GM21737 (cell line): ENCODE data around the gene FIZ1.

Source experiments
- ATAC-seq: cut with Tn5 transposase; IDR thresholded peaks from one replicate; pipeline ENCODE4 v1.9.1; 2021; ENCODE audit warnings: mild to moderate bottlenecking, moderate library complexity; ENCODE audit not compliant: unreplicated experiment

The FIZ1 gene

GRCh38 chr19:55599468-55599841 is at the start of gene FIZ1:
Gene FIZ1 (minus strand): TSS chr19:55599517. CDS start chr19:55597865, 1,652 bp downstream.
- ATAC-seq = peak; percentile 51

DNA sequence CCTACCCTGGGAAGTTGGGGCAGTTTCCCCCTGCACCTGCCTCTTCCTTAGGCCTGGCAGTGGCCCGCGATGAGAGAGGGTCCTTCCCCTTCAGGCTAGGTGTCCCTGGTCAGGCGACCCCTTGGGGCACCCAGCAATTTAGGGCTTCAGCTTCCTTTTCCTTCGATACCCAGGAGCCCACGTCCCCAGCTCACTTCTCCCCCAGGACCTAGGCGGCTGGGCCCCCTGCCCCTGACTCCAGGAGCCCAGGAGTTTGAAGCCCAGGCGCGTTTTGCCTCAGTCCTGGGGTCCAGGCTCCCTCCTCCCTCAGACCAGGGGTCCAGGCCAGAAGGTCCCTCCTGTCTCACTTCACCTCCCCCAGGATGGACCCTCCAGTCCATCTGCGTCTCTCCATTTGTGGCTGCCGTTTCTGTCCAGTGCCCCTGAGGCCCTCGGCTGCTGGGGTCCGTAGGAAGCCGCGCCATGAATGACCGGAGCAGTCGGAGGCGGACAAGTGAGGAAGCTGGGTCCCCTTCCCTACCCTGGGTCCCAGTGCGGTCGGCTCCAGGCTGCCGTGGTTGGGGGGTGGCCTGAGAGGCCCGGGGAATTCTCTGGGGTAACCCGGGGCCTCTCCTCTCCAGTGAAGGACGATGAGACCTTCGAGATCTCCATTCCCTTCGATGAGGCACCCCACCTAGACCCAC is 49.4 kb upstream of the FIZ1 start:
- ATAC-seq = no peak

DNA sequence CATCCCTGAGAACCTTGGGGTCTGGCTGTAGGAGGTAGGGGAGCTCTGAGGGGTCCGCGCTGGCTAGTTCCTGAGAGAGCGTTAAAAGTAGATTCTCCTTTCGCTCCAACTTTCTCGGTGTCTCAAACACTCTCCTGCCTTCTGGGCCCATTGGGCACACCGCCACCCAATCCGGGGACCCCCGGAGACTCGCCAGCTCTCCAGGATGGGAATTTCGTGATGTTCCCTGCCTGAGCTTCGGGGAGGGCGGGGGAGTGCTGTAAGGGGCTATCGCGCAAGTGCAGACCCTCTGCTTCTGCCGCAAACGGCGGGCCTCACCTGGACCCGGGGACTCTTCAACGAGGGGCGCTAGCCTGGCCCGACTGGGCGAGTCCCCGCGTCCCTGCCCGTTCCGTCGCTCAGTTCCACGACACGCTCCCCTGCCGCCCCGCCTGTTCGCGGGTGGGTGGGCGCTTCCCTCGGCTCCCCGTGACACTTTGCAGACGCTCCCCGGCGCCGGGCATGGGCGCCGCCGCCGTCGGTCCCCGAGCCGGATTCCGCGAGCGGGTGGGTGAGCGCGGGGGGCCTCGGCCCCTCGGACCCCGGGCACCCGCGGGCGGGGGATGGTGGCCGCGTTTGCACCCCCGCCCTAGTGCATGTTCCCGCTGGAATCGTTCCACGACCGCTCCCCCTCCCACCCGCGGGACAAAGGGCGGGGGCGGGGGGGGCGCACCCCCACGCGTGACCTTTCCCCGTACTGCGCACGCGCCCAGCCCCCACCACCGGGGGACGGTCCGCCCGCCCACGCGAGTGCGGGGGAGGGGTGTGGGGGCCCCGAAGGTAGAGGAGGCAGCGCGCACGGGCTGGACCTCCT is 48.6 kb upstream of the FIZ1 start, which contains the start of gene CCDC106:
TSS of gene CCDC106 (plus strand) at position 481 of the 853 bp plus-strand sequence. CDS start 835 bp downstream, outside the sequence.
- ATAC-seq = no peak

DNA sequence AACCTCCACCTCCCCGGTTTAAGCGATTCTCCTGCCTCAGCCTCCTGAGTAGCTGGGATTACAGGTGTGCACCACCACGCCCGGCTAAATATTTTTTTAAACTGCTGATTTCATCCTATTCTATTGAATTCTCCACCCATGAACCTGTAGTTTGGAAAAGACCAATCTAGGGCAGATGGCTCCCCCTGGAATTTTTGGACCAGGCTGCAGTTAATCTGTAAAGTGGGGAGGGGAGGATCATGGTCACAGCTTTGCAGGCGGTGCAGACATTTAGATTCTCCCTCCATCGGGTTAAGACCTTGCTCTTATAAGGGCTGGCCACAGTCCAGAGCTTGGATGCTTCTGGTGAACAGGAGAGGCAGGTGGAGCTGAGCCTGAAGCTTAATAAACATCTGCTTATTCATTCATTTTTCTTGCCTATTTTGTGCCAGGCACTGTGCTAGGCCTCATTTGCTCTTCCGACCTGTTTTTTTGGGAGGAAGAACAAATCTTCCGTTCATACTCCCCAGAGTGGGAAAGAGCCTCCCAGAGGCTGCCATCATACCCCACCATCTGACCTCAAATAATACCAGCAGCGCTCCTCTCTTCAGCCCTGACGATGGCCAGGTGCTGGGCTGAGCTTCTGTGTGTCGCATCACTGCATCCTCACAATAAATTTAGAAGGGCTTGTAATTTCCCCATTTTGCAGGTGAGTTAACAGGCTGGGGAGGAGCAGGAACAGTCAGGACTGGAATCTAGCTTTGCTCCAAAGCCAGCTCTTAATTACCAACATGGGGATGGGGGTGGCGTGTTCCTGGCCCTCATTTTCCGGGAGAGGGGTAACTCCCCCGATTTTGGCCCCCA is 47.8 kb upstream of the FIZ1 start:
- ATAC-seq = no peak

DNA sequence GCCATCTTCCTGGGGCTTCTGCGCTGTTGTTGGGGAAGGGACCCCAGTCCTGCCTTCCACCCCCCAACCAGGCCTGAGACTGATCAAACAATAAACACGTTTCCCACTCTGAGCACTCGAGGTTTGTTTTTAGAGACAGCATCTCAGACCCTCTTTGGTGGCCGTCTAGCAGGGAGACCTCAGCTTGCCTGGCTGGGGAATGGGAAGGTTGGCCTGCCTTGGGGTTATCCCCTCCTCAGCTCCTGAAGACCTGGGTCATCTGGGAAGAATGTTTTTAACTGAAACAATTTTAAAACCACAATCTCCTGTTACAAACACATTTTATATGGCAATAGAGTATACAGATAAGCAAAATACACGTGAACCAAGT is 46.2 kb upstream of the FIZ1 start:
- no peak for ATAC-seq

GRCh38 chr19:55644842-55645511 is 45.7 kb upstream of the FIZ1 start:
- no peak for ATAC-seq

GRCh38 chr19:55644191-55644833 is 45.0 kb upstream of the FIZ1 start:
- ATAC-seq = no peak

DNA sequence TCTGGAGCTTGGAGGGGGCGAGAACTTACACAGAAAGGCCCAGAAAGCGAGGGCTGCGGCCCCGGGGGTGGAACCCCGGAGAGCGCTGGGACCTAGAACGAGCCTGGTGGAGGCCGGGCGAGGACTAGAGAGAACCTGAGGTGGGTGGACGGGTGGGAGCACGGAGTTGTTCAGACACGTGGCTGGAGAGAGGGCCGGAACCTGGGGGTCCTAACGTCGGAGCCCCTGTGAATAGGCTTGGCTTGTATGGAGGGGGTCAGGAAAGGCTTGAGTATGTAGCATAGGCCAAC is 44.5 kb upstream of the FIZ1 start:
- no peak for ATAC-seq

GRCh38 chr19:55643003-55643886 is 43.9 kb upstream of the FIZ1 start, which contains the start of gene ZNF581:
Gene ZNF581 (plus strand): TSS chr19:55643649. CDS start chr19:55644572, 923 bp downstream.
- no peak for ATAC-seq

DNA sequence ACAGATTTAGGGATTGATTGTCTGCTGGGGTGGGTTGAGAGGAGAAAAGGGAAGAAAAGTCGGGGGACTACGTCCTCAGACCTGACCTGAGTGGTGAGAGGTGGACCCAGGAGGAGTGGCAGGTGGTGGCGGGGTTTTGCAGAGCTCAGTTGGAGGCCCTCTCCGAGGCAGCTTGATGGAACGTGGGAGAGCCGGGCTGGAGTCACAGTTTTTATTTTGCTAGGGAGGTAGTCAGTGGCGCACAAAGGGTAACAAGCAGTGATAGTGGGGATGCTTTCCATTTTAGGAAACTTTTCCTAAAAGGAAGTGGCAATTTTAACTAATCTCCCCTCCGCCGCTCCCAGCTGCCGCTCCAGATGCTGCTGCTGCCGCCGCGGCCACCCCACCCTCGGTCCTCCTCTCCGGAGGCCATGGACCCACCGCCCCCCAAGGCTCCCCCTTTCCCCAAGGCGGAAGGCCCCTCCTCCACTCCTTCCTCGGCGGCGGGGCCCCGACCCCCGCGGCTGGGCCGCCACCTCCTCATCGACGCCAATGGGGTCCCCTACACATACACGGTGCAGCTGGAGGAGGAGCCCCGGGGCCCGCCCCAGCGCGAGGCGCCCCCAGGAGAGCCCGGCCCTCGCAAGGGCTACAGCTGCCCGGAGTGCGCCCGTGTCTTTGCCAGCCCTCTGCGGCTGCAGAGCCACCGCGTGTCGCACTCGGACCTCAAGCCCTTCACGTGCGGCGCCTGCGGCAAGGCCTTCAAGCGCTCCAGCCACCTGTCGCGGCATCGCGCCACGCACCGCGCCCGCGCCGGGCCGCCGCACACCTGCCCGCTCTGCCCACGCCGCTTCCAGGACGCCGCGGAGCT is 43.1 kb upstream of the FIZ1 start:
- no peak for ATAC-seq

- no peak for ATAC-seq
Observed at GRCh38 chr19:55641426-55642152, 42.3 kb upstream of the FIZ1 start.

GRCh38 chr19:55640577-55641425 is 41.5 kb upstream of the FIZ1 start, which contains the start of gene ZNF580:
Gene ZNF580 (plus strand): TSS chr19:55641002. CDS start chr19:55642509, 1,507 bp downstream.
- peak; percentile 31 for ATAC-seq

- no peak for ATAC-seq
Observed at GRCh38 chr19:55640043-55640576, 40.8 kb upstream of the FIZ1 start.

- ATAC-seq = no peak
Observed at GRCh38 chr19:55638864-55639359, 39.6 kb upstream of the FIZ1 start.

GRCh38 chr19:55637534-55637933 is 38.2 kb upstream of the FIZ1 start:
- no peak for ATAC-seq

DNA sequence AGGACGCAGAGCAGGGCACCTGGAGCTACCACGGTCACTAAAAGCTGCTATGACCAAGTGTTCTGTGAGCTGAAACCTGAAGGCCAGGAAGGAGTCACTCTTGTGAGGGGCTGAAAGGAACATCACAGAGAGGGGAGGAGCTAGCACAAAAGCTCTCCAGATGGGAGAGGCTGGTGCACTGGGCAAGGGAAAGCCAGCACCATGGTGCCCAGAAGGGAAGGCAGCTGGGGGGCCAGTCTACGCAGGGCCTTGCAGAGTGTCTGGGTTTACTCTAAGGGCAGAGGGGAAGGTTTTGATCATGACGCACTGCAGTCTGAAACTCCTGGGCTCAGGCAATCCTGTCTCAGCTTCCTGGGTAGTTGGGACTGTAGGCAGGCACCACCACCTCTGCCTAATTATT is 37.4 kb upstream of the FIZ1 start:
- ATAC-seq = no peak
